SKM-1 treated with dmso at 0.1 percent for 144 hours (cell line): Measurements from ENCODE around the gene PLA2R1.

Experiments
- DNase-seq: peaks from one replicate; lab custom pipeline; 2025; ENCODE audit not compliant: unreplicated experiment; lab: John Stamatoyannopoulos, UW

The PLA2R1 gene

GRCh38 chr2:159938395-159938794 lies 124.0 kb downstream of the PLA2R1 start:
- DNase-seq = no peak

GRCh38 chr2:159936471-159936870 lies 125.9 kb downstream of the PLA2R1 start:
- DNase-seq = no peak

GRCh38 chr2:159933727-159934049 lies 128.7 kb downstream of the PLA2R1 start:
- DNase-seq = peak; percentile 91

DNA sequence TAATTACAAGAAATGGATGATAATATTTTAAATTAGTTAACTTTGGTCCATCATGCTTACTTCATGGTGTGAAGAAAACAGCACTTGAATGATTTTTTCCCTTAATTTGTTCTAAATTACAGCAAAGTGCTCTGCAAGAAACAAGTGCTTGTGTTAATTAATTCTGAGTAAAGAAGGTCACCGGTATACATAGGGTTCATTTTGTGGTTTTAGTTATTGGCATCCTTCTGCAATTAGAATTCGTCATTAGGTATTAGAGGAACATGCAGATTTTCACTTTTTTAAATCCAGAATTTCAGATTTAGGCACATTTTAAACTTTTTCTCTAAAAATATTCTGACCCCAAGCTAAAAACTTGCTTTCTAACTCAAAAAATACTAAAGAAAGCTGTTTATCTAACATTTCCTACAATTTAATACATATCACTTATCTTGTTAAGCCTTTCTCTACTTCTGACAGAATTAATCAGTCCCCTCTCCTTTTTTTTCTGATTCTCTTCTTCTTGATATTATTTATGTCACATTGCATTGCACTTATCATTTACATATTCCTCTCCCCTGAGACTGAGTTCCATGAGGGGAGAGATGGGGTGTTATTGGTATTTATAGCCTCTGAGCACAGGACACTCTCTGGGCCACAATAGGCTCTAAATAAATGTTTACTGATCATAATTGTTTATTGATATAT lies 129.2 kb downstream of the PLA2R1 start:
- DNase-seq = no peak

DNA sequence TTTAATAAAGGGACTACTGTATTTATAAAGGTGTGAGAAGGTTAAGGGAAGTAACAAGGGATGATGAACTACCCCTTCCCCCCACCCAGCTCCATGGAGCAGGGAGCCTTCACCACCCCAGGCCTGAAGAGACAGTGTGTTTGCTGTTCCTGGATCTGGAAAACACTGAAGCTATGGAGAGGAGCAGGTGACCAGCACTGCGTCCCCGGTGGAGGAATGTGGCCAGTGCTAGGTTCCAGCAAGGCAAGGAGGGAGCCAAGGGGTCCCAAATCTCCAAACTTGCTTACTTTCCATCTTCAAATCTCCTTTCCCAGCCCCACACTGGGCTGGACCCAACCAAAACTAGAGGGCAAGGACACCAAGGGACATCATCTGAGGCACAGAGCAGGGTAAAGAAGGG lies 135.7 kb downstream of the PLA2R1 start:
- DNase-seq = no peak

GRCh38 chr2:159925975-159926374 lies 136.4 kb downstream of the PLA2R1 start:
- DNase-seq = no peak

DNA sequence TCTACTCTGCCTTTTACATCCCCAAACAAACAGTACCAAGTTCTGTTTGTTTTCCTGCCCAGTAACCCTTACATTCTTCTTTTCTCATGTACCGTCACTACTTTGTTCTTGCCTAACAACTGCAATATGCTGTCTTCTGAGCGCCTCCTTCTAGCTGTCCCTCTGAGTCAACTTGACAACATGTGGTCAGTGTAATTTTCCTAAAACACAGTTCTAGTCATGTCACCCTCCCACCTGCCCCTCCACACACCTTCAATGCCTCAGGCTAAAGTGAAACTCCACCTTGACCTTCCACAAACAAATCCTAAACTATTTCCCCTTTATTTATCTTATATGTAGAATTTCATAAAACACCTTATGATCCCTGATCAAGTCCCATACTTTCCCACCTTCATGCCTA lies 139.9 kb downstream of the PLA2R1 start:
- no peak for DNase-seq

GRCh38 chr2:159921752-159922404 lies 140.5 kb downstream of the PLA2R1 start:
- DNase-seq = peak; percentile 16

DNA sequence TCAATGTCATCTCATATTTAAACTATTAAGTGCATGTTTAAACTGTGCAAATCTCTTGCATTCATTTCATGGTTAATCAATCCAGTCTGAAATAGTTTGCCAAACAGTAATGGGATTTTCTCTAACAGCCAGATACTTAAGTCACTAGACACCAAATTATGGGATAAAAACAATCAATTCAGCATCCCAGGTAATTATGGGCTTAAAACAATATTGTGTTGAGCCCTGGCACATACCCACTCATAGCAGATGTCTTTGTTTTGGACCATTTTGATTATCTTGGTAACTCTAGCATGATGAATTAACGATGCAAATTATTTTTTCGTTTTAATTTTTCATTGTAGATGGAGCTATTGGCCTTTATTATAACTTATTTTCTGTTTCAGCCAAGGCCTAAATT lies 145.9 kb downstream of the PLA2R1 start:
- DNase-seq = no peak

GRCh38 chr2:159913900-159914299 lies 148.5 kb downstream of the PLA2R1 start:
- no peak for DNase-seq

GRCh38 chr2:159912580-159912979 lies 149.8 kb downstream of the PLA2R1 start:
- DNase-seq = no peak

GRCh38 chr2:159910951-159911350 lies 151.5 kb downstream of the PLA2R1 start:
- DNase-seq = no peak

DNA sequence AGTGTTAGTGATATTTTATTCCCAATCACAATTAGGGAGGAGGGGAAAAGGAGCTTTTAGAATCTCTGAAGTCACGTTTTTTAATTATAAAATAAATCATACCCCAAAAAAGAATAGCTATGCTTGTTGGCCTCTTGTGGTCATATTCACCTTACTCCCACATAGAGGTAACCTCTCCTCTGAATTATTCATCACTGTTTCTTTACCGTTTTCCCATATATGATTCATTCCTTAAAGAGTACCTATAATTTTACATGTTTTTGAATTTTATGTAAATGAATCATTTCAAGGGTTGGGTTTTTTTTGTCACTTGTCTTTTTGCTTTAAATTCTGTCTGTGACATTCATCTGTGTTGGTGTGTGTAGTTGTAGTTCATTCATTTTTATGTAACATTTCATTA lies 153.8 kb downstream of the PLA2R1 start:
- DNase-seq = no peak

GRCh38 chr2:159907909-159908308 lies 154.5 kb downstream of the PLA2R1 start:
- no peak for DNase-seq

- DNase-seq = no peak
Measured at GRCh38 chr2:159905926-159906714, 156.3 kb downstream of the PLA2R1 start.

DNA sequence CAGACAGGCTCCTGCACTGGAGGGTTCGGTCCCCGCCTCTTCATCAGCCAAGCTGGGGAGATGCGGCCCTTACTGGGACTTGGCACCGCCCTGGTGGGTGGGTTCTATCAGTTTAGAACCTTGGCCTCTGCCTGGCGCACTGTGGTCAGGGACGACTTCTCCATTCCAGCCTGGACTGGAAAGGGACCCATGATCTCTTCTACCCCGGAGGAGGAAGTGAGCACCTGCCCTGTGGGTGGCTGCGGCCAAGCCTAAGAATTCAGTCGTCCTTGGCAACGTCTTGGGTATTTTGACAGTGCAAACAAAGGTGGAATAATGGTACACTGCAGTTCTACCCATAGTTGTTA lies 157.5 kb downstream of the PLA2R1 start:
- peak; percentile 92 for DNase-seq

DNA sequence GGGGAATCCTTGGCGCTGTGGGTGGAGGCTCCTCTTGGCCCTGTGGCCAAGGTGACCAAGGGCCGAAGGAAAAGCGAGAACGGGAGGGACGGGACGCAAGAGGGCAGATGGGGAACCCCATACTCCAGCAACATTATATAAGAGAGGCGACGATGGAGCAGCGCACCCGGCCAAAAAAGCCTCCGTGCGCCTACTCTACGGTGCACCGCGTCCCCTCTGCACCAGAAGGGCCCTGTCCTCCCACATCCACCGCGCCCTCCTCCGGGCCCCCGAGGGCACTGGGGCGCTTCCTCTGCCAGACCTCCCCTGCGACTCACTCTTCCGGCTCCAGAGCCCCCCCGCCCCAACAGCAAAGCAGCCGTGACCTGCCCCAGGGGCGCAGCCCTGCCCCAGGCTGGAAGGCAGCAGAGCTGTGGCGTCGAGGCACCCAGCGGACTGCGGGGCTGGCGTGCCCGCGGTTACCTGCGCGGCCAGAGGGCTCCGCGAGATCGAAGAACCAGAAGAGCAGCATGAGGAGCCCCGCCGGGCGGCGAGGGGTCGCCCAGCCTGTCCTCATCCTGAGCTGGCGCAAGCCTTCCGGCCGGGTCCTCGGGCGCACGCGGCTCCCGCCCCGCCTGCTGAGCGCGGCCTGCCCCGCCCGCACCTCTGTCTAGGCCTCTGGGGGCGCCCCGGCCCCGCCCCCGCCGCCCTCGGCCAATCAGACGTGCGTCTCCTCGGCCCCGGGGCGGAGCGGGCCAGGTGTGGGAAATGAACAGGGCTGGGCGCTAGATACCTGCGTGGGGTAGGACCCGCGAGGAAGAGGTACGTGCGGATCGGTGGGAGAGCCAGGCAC lies 158.1 kb downstream of the PLA2R1 start, which contains the start of gene LY75:
LY75 (minus strand) TSS at position 630 of the 832 bp plus-strand sequence.
- DNase-seq = peak; percentile 90

- peak; percentile 25 for DNase-seq
Measured at GRCh38 chr2:159903443-159904126, 158.8 kb downstream of the PLA2R1 start.

GRCh38 chr2:159902722-159903121 lies 159.7 kb downstream of the PLA2R1 start:
- no peak for DNase-seq

GRCh38 chr2:159900343-159900742 lies 162.1 kb downstream of the PLA2R1 start:
- no peak for DNase-seq

GRCh38 chr2:159898441-159898840 lies 164.0 kb downstream of the PLA2R1 start:
- no peak for DNase-seq
